MCF 10A (cell line): ENCODE measurements around the gene RAD21L1. TPM values are rescaled to one million over a fixed set of nuclear protein-coding genes. Genes with fewer than 3 reads are reported as not detected.

Experiments
- BruUV-seq: library from RNA; stranded (reverse); fragments of 400-500 nt; replicated peaks from 2 replicates; lab custom pipeline; 2021; lab: Mats Ljungman, UMichigan
- CTCF ChIA-PET: fragments of 300-600 bp; sonication (Branson Sonifier 250); formaldehyde crosslinking; extraction: SDS; loops from one replicate; lab custom pipeline; 2021; ENCODE audit warnings: antibody characterized with exemption, inconsistent platforms; lab: Yijun Ruan, JAX
- POLR2A ChIA-PET: fragments of 300-600, 350-650 bp; sonication (Branson Sonifier 250); formaldehyde crosslinking; extraction: SDS; loops from one replicate; lab custom pipeline; 2020; ENCODE audit warnings: antibody characterized with exemption, inconsistent platforms; lab: Yijun Ruan, JAX
- DNase-seq: peaks from one replicate; pipeline ENCODE4 v3.0.0-alpha.2; 2018; ENCODE audit not compliant: unreplicated experiment
- H3K27ac Mint-ChIP-seq: one replicate; pipeline ENCODE4 v1.8.0; 2022; ENCODE audit warnings: mild to moderate bottlenecking, low read depth, mixed read lengths; ENCODE audit not compliant: unreplicated experiment
- H3K27me3 Mint-ChIP-seq: one replicate; pipeline ENCODE4 v1.8.0; 2022; ENCODE audit warnings: mixed read lengths; ENCODE audit not compliant: insufficient read depth, unreplicated experiment
- H3K36me3 Mint-ChIP-seq: one replicate; pipeline ENCODE4 v1.8.0; 2022; ENCODE audit warnings: mild to moderate bottlenecking, moderate library complexity, mixed read lengths; ENCODE audit not compliant: insufficient read depth, unreplicated experiment
- H3K4me1 Mint-ChIP-seq: one replicate; pipeline ENCODE4 v1.8.0; 2022; ENCODE audit warnings: mixed read lengths; ENCODE audit not compliant: insufficient read depth, unreplicated experiment
- H3K4me3 Mint-ChIP-seq: one replicate; pipeline ENCODE4 v1.8.0; 2022; ENCODE audit warnings: mild to moderate bottlenecking, moderate library complexity, mixed read lengths; ENCODE audit not compliant: unreplicated experiment
- H3K9me3 Mint-ChIP-seq: one replicate; pipeline ENCODE4 v1.8.0; 2022; ENCODE audit warnings: mixed read lengths; ENCODE audit not compliant: unreplicated experiment
- intact Hi-C: fragments of 100-400 bp; cut with micrococcal nuclease; formaldehyde crosslinking; loops from 2 replicates; pipeline ENCODE4 v1.14.1; 2022
- total RNA-seq: library from RNA; stranded (reverse); gene quantifications from 2 replicates; pipeline ENCODE4 v1.2.3, GENCODE V29; 2022
- TF ChIP-seq, protein P1 (sequence below): fragments of 200-600 bp; IDR thresholded peaks from one replicate; pipeline ENCODE4 v1.8.0; 2022; ENCODE audit warnings: antibody characterized with exemption, mild to moderate bottlenecking; ENCODE audit not compliant: unreplicated experiment

RAD21L1 gene
- total RNA-seq, 1 experiment from 2014 or later: not detected

GRCh38 chr20:1278993-1279392 lies 53.1 kb downstream of the RAD21L1 start:
- intact Hi-C loops: no loop called here
- no TSS peak for BruUV-seq
- H3K27me3 Mint-ChIP-seq: no peaks in the 10 kb centered on the region
- H3K27ac Mint-ChIP-seq: no peak overlapping the region
- CTCF ChIA-PET: no interaction called here
- no peaks in the 10 kb centered on the region for H3K9me3 Mint-ChIP-seq
- no peaks in the 10 kb centered on the region for H3K4me1 Mint-ChIP-seq
- no peaks in the 10 kb centered on the region for H3K36me3 Mint-ChIP-seq
- POLR2A ChIA-PET: no interaction called here
- DNase-seq: no peak
- H3K4me3 Mint-ChIP-seq: no peak overlapping the region
- TF ChIP-seq, protein P1, sequence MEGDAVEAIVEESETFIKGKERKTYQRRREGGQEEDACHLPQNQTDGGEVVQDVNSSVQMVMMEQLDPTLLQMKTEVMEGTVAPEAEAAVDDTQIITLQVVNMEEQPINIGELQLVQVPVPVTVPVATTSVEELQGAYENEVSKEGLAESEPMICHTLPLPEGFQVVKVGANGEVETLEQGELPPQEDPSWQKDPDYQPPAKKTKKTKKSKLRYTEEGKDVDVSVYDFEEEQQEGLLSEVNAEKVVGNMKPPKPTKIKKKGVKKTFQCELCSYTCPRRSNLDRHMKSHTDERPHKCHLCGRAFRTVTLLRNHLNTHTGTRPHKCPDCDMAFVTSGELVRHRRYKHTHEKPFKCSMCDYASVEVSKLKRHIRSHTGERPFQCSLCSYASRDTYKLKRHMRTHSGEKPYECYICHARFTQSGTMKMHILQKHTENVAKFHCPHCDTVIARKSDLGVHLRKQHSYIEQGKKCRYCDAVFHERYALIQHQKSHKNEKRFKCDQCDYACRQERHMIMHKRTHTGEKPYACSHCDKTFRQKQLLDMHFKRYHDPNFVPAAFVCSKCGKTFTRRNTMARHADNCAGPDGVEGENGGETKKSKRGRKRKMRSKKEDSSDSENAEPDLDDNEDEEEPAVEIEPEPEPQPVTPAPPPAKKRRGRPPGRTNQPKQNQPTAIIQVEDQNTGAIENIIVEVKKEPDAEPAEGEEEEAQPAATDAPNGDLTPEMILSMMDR: no peak

DNA sequence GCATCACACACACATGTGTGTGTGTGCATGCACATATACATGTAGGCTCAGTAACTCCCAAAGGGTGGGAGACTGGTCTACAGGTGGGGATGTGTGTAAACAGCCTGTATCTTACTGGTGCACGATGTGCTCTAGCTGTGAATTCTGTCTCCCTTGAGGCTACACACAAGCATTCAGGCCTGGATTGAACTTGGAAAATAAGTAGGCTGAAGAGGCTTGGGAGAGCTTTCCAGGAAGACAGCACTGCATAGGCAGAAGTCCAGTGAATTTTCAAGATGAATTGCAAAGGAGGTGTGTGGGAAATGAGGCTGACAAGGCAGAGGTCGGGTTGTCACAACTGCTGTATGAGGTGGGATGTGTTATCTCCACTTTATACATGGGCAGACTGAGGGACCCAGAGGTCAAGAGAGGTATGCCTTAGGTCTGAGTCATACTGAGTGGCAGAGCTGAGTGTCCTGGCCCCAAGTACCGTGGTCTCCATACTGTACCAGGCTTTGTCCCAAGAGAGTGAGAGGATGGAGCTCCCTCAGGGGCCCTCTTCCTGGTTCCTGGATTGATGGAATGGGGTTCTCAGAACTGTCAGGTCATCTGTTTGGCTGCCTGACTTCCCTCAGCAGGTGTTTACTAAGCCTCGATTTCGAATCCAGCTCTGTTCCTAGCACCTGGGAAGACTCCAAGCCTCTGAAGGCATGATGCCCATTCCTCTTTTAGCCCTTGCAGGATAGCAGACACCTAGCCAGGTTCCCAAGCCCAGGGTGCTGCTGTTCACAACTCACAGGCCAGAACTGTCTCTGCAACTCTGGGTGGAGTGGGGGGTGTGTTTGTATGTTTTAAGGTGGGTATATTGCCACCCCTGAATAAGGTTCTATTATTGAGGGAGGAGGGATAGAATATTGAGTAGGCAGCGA lies 54.6 kb downstream of the RAD21L1 start:
- ChIA-PET CTCF (interaction anchor here (0.6 to 1.3 kb wide), 3 partner anchors 26 to 276 kb away, joined by 3 to 6 read pairs (median 3); no protein-coding TSS in a partner anchor), POLR2A (interaction anchor here (0.6 kb wide), 2 partner anchors 103 to 1860 kb away, joined by 3 read pairs; no protein-coding TSS in a partner anchor)
- Mint-ChIP-seq H3K4me3 (no peak overlapping the region), H3K4me1 (no peaks in the 10 kb centered on the region), H3K27ac (no peak overlapping the region), H3K27me3 (no peaks in the 10 kb centered on the region), H3K9me3 (no peaks in the 10 kb centered on the region), H3K36me3 (no peaks in the 10 kb centered on the region)
- TF ChIP-seq, protein P1: no peak
- BruUV-seq: no TSS peak
- DNase-seq: no peak
- intact Hi-C loops: no loop called here

- H3K4me1 Mint-ChIP-seq: no peaks in the 10 kb centered on the region
- H3K27ac Mint-ChIP-seq: no peak overlapping the region
- ChIA-PET POLR2A (interaction anchor here (0.6 kb wide), 2 partner anchors 102 to 108 kb away, joined by 3 read pairs; no protein-coding TSS in a partner anchor), CTCF (interaction anchor here (0.7 to 1.3 kb wide), 2 partner anchors 27 to 156 kb away, joined by 3 to 6 read pairs; no protein-coding TSS in a partner anchor)
- TF ChIP-seq, protein P1: no peak
- intact Hi-C loops: no loop called here
- no TSS peak for BruUV-seq
- no peaks in the 10 kb centered on the region for H3K36me3 Mint-ChIP-seq
- H3K4me3 Mint-ChIP-seq: no peak overlapping the region
- DNase-seq: no peak
- H3K9me3 Mint-ChIP-seq: no peaks in the 10 kb centered on the region
- H3K27me3 Mint-ChIP-seq: no peaks in the 10 kb centered on the region
Measured at GRCh38 chr20:1281279-1282057, 55.6 kb downstream of the RAD21L1 start.

- TF ChIP-seq, protein P1: no peak
- no TSS peak for BruUV-seq
- Mint-ChIP-seq H3K36me3 (no peaks in the 10 kb centered on the region), H3K27ac (no peak overlapping the region), H3K4me3 (no peak overlapping the region), H3K9me3 (no peaks in the 10 kb centered on the region), H3K4me1 (no peaks in the 10 kb centered on the region), H3K27me3 (no peaks in the 10 kb centered on the region)
- DNase-seq: no peak
- ChIA-PET CTCF (interaction anchor here (0.6 to 1.5 kb wide), 7 partner anchors 11 to 221 kb away, joined by 3 to 5 read pairs (median 3); no protein-coding TSS in a partner anchor), POLR2A (no interaction called here)
- intact Hi-C loops: no loop called here
Measured at GRCh38 chr20:1282966-1283365, 57.1 kb downstream of the RAD21L1 start.
